ENCODE data around the gene UNC5CL. TPM values are rescaled to one million over a fixed set of nuclear protein-coding genes. Genes with fewer than 3 reads are reported as not detected.

UNC5CL gene
- total and polyA plus RNA-seq, 9 of the 15 experiments (the other 6 are each of a cell fraction or from before 2014, with no cell fraction given), result 0.07 to 1.8 (median 0.62) TPM; not detected in 1

GRCh38 chr6:41071923-41072835 is 33.2 kb upstream of the UNC5CL start, which contains the start of gene OARD1 (continued):
- TF ChIP-seq GABPB2 (CRISPR knock-in tag; conservative IDR thresholded peaks at IDR 0.05) (no peak), ZNF785 (CRISPR knock-in tag; IDR thresholded peaks at IDR 0.05) (no peak), GATAD2A (IDR thresholded peaks at IDR 0.05) (no peak), NFATC3 (IDR thresholded peaks at IDR 0.05) (no peak), ZNF232 (CRISPR knock-in tag; IDR thresholded peaks at IDR 0.05) (no peak; the same call in 1 of the 2 replicates), PYGO2 (tag; IDR thresholded peaks at IDR 0.05) (no peak), FOXK2 (conservative IDR thresholded peaks at IDR 0.05 in 1 of 2, IDR thresholded peaks at IDR 0.05 in 1 of 2; ENCODE audit: low read depth in 2 of 2) (peak; percentile 45 to 66; a peak in 2 of 4 replicates), POLR3G (IDR thresholded peaks at IDR 0.05; ENCODE audit: extremely low read depth, insufficient read length, insufficient replicate concordance) (no peak), REST (IDR thresholded peaks at IDR 0.05; ENCODE audit: borderline replicate concordance) (no peak), REST (CRISPR knock-in tag; IDR thresholded peaks at IDR 0.05; ENCODE audit: low read depth) (0 out of 2 replicates have a peak, but pooled peaks have one; percentile 62), SLC30A9 (CRISPR knock-in tag; IDR thresholded peaks at IDR 0.05) (no peak)
- TF ChIP-seq, protein P1, sequence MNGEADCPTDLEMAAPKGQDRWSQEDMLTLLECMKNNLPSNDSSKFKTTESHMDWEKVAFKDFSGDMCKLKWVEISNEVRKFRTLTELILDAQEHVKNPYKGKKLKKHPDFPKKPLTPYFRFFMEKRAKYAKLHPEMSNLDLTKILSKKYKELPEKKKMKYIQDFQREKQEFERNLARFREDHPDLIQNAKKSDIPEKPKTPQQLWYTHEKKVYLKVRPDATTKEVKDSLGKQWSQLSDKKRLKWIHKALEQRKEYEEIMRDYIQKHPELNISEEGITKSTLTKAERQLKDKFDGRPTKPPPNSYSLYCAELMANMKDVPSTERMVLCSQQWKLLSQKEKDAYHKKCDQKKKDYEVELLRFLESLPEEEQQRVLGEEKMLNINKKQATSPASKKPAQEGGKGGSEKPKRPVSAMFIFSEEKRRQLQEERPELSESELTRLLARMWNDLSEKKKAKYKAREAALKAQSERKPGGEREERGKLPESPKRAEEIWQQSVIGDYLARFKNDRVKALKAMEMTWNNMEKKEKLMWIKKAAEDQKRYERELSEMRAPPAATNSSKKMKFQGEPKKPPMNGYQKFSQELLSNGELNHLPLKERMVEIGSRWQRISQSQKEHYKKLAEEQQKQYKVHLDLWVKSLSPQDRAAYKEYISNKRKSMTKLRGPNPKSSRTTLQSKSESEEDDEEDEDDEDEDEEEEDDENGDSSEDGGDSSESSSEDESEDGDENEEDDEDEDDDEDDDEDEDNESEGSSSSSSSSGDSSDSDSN (IDR thresholded peaks at IDR 0.05; ENCODE audit: borderline replicate concordance in 1 of 2, low read depth in 2 of 2, low read length in 2 of 2), result peak in 1 of 2 experiments; percentile 59; a peak in 2 of 4 replicates

Measured in K562 (cell line).